Midbrain (tissue), 1 donor: ENCODE results near the gene LYRM7.
"Not testable (repeated sequence)": the region's sequence is repeated elsewhere in the genome, so short reads cannot be mapped to it uniquely, and the experiment has no call there.

Source experiments
- DNase-seq: peaks from one replicate; lab custom pipeline; 2025; lab: John Stamatoyannopoulos, UW

Gene LYRM7

DNA sequence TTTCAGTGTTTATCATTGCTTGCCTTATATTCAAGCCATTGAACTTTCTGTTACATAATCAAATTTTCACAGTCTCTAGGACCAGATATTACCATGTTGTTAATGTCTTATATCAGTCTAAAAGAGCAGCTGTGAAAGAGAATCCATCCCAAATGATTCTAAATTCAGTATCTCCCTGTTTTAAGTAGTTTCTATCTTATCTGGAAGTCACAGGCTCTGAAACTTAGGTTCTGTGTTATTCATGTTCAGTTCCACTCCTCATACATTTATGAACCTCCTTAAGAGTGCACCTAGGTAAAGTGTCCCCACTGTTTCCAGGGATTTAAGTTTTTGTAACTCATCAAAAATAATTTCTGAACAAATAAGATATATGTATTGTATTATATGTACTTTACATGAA, 9.7 kb downstream of the LYRM7 start:
- DNase-seq = no peak

DNA sequence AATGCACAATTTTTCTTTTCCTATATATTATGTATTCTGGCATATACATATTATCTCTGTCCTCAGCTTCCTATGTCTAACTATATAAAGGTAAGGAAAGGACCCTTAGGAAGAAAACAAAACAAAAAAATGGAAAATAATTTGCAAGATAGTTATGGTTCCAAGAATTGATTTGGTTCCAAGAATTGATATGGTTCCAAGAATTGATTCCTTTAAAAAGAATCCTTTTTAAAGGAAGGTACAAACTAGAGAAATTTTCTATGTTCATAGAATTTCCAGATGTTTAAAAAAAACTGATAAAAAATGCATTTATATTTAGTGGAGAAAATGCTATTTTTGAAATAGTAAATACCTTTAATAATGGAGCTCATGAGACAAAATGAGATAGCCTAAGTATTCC, 12.1 kb downstream of the LYRM7 start:
- DNase-seq = no peak

DNA sequence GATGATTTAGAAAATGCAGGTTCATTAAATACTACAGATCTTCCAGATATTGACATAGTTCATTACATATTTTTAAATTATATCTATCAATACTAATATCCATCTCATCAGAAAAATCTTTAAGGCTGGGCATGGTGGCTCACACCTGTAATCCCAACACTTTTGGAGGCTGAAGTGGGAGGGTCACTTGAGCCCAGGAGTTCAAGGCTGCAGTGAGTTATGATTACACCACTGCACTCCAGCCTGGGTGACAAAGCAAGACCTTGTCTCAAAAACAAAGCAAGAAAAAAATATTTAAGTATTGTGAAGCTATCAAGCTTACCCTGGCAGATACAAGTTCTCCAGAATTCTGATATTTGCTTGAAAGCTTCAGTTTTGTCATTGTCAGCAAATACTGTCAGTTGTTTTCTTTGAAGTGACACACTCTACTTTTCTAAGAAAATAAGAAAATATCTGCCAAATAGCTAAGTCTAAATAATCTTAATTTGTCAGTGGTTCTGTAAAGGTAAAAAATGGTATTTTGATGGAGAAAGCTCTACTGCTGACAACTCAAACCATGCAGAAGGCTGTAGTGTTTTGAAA, 14.9 kb downstream of the LYRM7 start:
- no peak for DNase-seq

DNA sequence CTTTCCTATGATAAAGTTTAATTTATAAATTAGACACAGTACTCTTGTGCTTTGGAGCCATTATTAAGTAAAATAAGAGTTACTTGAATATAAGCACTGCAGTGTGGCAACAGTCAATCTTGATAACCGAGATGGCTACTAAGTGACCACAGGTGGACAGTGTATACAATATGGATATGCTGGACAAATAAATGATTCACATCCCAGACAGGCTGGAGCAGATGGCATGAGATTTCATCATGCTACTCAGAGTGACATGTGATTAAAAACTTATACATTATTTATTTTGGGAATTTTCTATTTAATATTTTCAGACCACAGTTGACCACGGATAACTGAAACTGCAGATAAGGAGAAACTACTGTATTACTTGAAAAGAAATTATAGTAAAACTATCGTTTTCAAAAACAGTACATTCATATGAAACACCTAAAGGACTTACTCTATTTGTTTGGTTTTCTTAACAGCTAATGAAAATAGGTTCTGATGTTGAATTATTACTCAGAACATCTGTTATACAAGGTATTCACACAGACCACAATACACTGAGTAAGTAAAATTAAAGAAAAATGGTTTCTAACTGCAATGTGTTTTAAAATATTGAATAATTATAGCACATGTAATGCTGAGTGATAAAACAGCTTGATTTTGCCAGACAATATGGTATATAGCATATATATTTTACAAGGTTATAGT, 16.0 kb downstream of the LYRM7 start:
- no peak for DNase-seq

DNA sequence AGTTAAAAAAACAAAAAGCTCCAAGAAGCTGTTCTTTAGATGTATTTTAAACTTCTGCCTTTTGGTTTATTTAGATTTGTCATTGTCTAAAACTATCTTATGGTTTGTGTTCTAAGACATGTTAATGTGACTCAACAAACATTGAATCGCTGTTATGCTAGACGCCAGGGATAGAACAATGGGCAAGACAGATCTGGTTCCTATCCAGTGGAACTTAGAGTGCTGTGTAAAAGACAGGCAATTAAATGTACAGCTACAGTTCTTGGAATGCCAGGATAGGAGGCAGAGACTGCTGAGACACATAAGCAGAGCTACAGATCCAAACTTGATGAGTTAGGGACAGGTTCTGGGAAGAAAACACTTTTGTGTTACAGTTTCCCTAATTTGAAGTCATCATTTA, 22.4 kb downstream of the LYRM7 start:
- DNase-seq = no peak

DNA sequence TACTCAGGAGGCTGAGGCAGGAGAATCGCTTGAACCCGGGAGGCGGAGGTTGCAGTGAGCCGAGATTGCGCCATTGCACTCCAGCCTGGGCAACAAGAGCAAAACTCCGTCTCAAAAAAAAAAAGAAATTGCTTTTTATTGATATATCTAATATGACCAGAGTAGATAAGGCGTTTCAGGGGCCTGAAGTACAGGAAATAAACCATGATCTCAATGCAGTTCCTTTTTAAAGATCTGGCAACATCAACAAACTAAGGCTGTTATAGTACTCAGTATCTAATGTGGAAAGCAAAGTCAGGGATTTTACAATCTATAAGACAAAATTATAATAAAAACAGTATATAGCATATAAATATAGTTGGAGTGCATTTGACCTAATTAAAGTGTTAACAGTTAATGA, 23.2 kb downstream of the LYRM7 start:
- not testable (repeated sequence) for DNase-seq

DNA sequence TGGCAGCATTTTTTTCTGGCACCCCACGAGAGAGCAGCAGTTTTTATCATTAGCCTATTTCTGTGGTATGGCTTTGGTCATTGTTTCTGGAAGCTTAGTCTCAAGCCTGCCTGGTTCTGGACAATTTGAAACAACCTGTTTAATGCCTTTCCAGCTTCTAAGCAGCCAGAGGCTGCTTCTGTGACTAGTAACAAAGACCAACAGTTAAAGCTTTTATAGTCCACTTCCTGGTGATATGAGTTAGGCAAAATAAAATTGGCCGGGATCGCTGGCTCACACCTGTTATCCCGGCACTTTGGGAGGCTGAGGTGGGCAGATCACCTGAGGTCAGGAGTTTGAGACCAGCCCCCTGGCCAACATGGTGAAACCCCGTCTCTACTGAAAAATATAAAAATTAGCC, 24.0 kb downstream of the LYRM7 start:
- no peak for DNase-seq

DNA sequence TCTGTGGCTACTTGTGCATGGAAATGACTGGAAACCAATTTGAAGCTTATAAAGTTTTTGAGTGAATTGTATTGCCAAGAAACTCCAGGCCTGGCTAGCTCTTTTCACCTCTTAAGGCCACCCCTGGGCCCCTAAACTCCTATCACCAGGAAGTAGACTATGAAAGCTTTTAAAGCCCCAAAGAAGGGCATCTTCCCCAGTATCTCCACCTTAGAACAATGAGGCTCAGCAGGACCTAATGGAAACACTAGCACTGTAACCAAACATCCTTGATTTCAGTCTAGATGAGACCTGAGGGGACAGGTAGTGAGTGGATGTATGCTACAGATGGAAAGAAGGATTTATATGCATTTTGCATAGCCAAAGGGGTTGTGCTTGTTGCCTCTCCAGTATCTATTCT, 25.0 kb downstream of the LYRM7 start:
- no peak for DNase-seq

DNA sequence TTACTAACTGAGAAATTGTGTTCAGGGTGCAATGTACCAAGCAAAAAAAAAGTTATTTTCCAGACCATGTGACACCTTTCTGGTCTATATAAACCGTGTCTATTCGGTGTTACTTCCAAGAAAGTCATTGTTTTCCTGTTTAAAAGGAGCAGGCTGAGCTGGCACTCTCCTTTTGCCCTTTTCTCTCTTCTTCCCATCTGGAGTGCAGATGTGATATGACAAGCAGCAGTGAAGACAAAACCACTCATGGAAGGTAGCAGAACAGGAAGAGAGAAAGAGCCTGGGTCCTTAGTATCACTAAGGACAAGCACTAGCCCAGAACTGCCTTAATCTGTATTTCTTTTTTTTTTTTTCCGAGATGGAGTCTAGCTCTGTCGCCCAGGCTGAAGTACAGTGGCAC, 25.6 kb downstream of the LYRM7 start:
- DNase-seq = no peak

DNA sequence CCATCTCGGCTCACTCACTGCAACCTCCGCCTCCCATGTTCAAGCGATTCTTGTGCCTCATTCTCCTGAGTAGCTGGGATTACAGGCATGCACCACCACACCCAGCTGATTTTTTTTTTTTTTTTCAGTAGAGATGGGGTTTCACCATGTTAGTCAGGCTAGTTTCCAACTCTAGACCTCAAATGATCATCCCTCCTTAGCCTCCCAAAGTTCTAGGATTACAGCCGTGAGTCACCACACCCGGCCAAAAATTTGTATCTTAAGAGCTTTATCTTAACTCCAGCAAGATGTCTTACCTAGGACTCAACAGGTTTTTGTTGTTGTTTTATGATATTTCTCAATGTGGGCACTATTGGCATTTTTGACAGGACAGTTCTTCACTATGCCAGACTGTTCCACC, 27.9 kb downstream of the LYRM7 start:
- no peak for DNase-seq

DNA sequence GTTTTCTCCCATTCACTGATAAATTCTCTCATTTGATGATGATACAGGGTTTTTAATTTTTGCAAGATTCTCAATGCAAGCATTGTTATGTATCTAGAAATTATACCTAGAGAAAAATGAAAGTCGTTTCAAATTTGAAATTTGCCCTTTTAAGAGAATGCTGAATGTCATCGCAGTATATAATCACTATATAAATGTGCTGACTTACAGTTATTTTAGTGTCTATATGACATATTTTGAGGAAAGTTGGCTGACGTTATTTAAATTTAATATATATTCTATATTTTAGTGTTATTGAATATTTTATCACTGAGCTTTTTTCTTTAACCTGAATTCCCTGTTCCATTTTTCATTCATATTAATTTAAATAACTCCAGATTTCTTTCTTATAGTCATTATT, 29.8 kb downstream of the LYRM7 start:
- no peak for DNase-seq

DNA sequence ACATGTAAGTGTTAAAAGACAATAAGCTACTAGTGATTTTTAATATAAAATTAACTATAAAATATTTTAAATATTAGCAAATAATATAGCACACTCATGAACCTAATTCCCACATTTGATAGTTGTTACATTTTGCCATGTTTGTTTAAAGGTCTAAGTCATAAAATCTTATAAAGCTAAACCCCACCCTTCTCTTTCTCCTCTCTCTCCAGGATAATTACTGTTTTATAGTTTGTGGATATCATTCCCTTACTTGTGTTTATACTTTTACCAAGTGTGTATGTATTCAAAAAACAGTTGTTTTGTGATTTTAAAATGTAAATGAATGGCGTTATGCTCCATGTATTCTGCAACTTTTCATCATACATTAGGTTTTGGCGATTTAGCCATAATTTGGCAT, 34.2 kb downstream of the LYRM7 start:
- DNase-seq = no peak

DNA sequence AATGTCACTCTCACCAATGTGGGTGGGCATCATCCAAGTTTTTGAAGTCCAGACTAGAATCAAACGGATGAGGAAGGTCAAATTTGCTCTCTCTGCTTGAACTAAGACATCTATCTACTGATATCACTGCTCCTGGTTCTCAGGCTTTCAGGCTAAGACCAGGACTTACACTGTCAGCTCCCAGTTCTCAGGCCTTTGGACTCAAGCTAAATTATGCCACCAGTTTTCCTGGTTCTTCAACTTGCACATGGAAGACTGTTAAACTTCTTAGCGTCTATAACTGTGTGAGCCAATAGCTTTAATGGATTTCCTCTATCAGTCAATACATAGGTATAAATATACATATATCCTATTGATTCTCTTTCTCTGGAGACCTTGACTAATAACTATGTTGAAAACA, 35.3 kb downstream of the LYRM7 start:
- no peak for DNase-seq

DNA sequence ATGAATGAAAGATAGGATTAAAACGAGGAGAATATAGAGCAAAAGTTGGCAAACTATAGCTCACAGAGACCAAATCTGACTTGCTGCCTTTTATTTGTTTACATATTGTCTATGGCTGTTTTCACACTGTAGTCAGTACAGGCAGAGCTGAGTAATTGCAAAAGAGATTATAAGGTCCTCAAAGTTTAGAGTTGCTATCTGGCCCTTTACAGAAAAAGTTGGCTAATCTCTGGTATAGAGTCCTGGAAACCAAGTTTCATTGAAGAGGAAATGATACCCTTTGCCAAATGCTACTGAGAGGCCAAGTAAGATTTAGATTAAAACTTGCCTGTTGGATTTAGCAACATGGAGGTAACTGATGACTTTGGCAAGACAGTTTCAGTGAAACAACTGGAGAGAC, 36.0 kb downstream of the LYRM7 start:
- no peak for DNase-seq

DNA sequence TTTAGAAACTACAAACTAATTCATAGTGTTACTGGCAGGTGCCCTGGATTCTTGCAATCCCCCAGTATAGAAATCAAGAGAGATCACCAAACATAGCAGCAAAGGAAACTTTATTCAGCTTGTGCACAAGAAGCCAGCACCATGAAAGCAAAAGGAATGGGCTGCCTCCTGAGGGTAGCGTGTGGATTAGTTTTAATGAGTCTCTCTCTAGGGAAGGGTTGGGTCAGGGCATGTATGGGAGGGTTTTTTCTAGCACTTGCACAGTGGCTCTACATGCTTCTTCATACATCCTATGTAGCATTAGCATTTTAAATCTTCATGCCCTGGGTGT, 38.4 kb downstream of the LYRM7 start:
- DNase-seq = no peak

DNA sequence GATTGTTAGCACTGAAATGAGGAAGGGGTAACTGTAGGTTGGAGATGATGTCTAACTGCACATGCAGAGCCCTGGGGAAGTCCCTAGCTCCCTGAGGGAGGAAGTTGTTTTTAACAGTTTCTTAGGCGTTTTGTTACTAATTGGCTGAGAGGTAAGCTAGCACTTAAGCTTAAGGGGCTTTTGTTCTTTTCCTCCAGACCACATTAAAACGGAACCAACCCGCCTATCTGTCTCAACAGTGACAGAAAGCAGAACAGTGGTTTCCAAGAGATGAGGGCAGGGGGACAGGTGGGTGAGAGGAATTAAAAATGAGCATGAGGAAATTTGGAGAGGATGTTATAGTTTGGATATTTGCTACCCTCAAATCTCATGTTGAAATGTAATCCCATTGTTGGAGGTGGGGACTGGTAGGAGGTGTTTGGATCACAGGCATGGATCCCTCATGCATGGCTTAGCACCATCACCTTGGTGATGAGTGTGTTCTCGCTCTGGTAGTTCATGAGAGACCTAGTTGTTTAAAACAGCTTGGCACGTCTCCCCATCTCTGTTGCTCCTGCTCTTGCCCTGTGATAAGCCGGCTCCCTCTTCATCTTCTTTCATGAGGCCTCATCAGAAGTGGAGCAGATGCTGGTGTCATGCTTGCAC, 38.9 kb downstream of the LYRM7 start:
- no peak for DNase-seq

DNA sequence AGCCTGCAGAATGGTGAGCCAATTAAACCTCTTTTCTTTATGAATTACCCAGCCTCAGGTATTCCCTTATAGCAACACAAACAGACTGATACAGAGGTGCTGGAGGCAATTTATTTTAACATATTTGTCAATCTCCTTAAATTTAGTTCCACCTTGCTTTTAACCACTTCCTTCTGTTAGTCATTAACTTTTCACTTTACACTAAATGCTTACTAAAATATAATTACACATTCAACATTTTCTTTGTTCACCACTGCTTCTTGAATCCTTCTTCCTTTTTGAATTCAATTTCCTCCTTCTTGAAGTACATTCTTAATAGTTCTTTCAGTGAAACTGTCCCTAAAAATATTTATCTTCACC, 39.4 kb downstream of the LYRM7 start:
- DNase-seq = no peak

DNA sequence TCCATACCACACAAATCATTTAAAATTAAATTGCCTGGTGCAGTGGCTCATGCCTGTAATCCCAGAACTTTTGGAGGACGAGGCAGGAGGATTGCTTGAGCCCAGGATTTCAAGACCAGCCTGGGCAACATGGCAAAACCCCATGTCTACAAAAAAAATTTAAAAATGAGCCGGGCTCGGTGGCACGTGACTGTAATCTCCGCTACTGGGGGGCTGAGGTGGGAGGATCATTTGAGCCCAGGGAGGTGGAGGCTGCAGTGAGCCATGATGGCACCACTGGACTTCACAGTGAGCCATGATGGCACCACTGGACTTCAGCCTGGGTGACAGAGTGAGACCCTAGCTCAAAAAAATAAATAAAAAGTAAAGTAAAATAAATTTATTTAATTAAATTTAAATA, 40.9 kb downstream of the LYRM7 start:
- no peak for DNase-seq

DNA sequence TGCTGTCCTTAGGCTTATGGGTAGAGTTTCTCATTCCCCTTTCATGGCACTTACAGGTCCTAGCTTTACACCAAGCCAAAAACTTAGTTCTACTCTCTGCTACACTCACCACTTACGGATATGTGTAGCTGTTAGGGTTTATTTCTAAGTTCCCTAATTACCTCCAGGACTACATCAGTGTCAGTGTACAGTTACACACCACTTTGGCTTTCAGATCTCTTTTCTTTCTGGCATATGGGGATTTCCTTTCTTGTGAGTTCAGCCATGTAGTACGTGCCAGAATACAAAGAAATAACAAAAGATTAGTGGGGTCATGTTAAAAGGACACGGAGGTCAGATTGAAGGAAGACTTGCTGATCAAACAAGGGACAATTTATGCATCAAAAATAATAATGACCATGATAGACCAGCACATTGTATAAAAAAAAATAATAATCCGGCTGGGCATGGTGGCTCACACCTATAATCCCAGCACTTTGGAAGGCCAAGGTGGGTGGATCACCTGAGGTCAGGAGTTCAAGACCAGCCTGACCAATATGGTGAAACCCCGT, 41.8 kb downstream of the LYRM7 start:
- no peak for DNase-seq

DNA sequence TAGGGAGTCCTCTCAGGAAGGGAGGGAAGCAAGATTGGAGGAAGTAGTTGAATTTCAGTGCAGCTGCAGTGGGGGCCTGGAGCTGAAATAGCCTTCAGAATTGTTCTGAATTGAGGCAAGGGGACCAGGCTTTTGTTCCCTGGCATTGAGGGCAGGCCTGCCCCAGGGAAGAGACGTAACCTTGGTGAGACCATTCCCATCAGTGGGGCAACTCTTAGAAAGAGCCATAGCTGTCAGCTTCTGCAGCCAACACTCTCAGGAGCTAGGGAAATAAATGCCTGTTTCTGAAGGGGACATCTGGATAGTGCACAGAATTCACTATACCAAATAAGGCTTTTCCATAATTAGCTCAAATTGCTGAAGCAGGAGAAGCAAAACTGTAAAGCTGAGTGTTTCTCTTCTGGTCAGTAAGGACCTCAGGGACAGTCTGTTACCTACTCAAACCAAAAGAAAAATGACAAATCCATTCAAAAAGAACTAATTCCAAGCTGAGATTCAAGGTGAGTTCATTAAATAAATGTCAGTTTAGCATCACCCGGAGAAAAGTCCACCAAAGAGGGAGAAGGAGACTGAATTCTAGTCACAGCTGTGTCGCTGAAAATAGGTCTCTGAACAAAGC, 44.0 kb downstream of the LYRM7 start:
- no peak for DNase-seq

DNA sequence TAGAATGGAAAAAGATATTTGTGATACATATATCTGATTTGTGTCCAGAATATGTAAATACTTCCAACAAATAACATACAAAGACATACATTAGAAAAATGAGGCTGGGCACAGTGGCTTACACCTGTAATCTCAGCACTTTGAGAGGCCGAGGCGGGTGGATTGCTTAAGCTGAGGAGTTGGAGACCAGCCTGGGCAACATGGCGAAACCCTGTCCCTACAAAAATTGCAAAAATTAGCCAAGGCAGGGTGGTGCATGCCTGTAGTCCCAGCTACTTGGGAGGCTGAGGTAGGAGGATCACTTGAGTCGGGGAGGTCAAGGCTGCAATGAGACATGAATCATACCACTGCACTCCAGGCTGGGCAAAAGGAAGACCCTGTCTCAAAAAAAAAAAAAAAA, 47.0 kb downstream of the LYRM7 start:
- DNase-seq = no peak

DNA sequence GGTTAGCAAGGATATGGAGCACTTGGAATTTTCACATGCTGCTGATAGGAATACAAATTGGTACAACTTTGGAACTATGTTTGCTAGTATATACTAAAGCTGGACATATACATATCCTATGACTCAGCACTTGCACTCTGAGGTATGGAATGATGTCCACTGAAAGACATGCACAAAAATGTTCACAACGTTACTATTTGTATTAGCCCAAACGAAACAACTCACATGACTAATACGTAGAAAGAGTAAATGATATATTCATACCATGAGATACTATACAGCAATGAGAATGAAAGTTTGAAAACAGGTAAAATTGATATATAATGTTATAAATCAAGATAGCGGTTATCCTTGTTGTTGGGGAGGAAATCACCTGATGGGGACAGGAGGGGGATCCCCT, 47.6 kb downstream of the LYRM7 start:
- DNase-seq = no peak

DNA sequence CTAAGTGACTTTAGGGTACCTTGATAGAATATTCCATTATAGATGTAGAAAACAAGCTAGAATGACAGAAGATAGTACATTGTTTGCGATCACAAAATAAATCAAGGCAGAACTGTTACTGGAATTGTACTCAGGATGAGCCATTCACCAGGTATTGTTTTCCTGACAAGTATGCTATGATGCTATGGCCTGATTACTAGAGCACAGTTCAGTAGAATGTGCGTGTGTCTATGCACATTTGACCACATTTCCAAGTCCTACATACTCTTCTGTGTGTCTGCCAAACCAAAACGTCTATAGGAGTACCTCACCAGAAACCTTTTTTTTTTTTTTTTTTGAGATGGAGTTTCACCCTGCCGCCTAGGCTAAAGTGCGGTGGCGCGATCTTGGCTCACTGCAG, 49.8 kb downstream of the LYRM7 start:
- no peak for DNase-seq
